WTC11 (cell line): Measurements from ENCODE around the gene GPR137B. TPM values are rescaled to one million over a fixed set of nuclear protein-coding genes. Genes with fewer than 3 reads are reported as not detected.

Experiments
- ATAC-seq: fragments of 200-7000 bp; cut with Tn5 transposase; 2 replicates; pipeline ENCODE4 v1.10.0; 2021; ENCODE audit warnings: mild to moderate bottlenecking, moderate library complexity
- CTCF ChIA-PET: fragments of 300-600 bp; sonication (Branson Sonifier 250); formaldehyde crosslinking; loops from one replicate; lab custom pipeline; 2021; ENCODE audit warnings: antibody characterized with exemption; lab: Charles Lee
- POLR2A ChIA-PET: fragments of 350-600 bp; sonication (Branson Sonifier 250); formaldehyde crosslinking; loops from one replicate; lab custom pipeline; 2021; ENCODE audit warnings: antibody characterized with exemption; lab: Charles Lee
- DNase-seq: peaks from one replicate; pipeline ENCODE4 v3.0.0; 2021; ENCODE audit warnings: low spot score
- H3K27ac Mint-ChIP-seq: 2 replicates; pipeline ENCODE4 v1.8.0; 2021; ENCODE audit warnings: mixed read lengths
- H3K27me3 Mint-ChIP-seq: 2 replicates; pipeline ENCODE4 v1.8.0; 2021; ENCODE audit warnings: low read depth, mild to moderate bottlenecking, moderate library complexity, mixed read lengths
- H3K36me3 Mint-ChIP-seq: 2 replicates; pipeline ENCODE4 v1.8.0; 2021; ENCODE audit warnings: mixed read lengths
- H3K4me1 Mint-ChIP-seq: 2 replicates; pipeline ENCODE4 v1.8.0; 2022; ENCODE audit warnings: mixed read lengths
- H3K4me3 Mint-ChIP-seq: 2 replicates; pipeline ENCODE4 v1.8.0; 2021; ENCODE audit warnings: mild to moderate bottlenecking, moderate library complexity, mixed read lengths
- H3K9me3 Mint-ChIP-seq: 2 replicates; pipeline ENCODE4 v1.8.0; 2021; ENCODE audit warnings: mixed read lengths
- CDX4 ChIP-seq: fragments of 250-450 bp; sonication (Bioruptor Pico); IDR thresholded peaks from 2 replicates; pipeline ENCODE4 v1.9.0; 2021; ENCODE audit warnings: moderate library complexity, mild to moderate bottlenecking, inconsistent platforms, borderline replicate concordance
- CREM ChIP-seq: sonication (generic); formaldehyde crosslinking; IDR thresholded peaks from 2 replicates; pipeline ENCODE4 v1.8.1; 2022; ENCODE audit warnings: mild to moderate bottlenecking, missing genetic modification reagents, moderate library complexity
- E2F1 ChIP-seq: sonication (generic); formaldehyde crosslinking; IDR thresholded peaks from 2 replicates; pipeline ENCODE4 v1.8.0; 2022; ENCODE audit warnings: mild to moderate bottlenecking, missing genetic modification reagents
- ETV6 ChIP-seq: sonication (generic); formaldehyde crosslinking; IDR thresholded peaks from 2 replicates; pipeline ENCODE4 v1.8.1; 2022; ENCODE audit warnings: mild to moderate bottlenecking, missing genetic modification reagents
- FOXK1 ChIP-seq: sonication (generic); formaldehyde crosslinking; IDR thresholded peaks from 2 replicates; pipeline ENCODE4 v1.8.0; 2022; ENCODE audit warnings: mild to moderate bottlenecking, moderate library complexity, missing genetic modification reagents
- GRHL2 ChIP-seq: fragments of 250-450 bp; sonication (Bioruptor Pico); IDR thresholded peaks from 2 replicates; pipeline ENCODE4 v1.8.0; 2022; ENCODE audit warnings: mild to moderate bottlenecking, moderate library complexity; ENCODE audit not compliant: insufficient replicate concordance, severe bottlenecking
- NFYB ChIP-seq: sonication (generic); formaldehyde crosslinking; conservative IDR thresholded peaks from 2 replicates; pipeline ENCODE4 v1.8.0; 2022; ENCODE audit warnings: low read depth, missing genetic modification reagents
- PREB ChIP-seq: sonication (generic); formaldehyde crosslinking; IDR thresholded peaks from 2 replicates; pipeline ENCODE4 v1.8.1; 2022; ENCODE audit warnings: mild to moderate bottlenecking, missing genetic modification reagents, moderate library complexity, borderline replicate concordance
- SOX15 ChIP-seq: fragments of 250-450 bp; sonication (Bioruptor Pico); IDR thresholded peaks from 2 replicates; pipeline ENCODE4 v1.9.0; 2021; ENCODE audit warnings: mild to moderate bottlenecking
- TEAD4 ChIP-seq: sonication (generic); formaldehyde crosslinking; IDR thresholded peaks from 2 replicates; pipeline ENCODE4 v1.8.0; 2022; ENCODE audit warnings: mild to moderate bottlenecking, missing genetic modification reagents
- USF2 ChIP-seq: sonication (generic); formaldehyde crosslinking; IDR thresholded peaks from 2 replicates; pipeline ENCODE4 v1.8.1; 2023; ENCODE audit warnings: mild to moderate bottlenecking, missing genetic modification reagents, moderate library complexity
- ZNF219 ChIP-seq: sonication (generic); formaldehyde crosslinking; IDR thresholded peaks from 2 replicates; pipeline ENCODE4 v1.8.0; 2023; ENCODE audit warnings: missing genetic modification reagents, mild to moderate bottlenecking, borderline replicate concordance
- ZNF281 ChIP-seq: sonication (generic); formaldehyde crosslinking; IDR thresholded peaks from 2 replicates; pipeline ENCODE4 v1.8.0; 2023; ENCODE audit warnings: mild to moderate bottlenecking, missing genetic modification reagents
- ZNF317 ChIP-seq: sonication (generic); formaldehyde crosslinking; IDR thresholded peaks from 2 replicates; pipeline ENCODE4 v1.8.1; 2023; ENCODE audit warnings: low read depth, mild to moderate bottlenecking, moderate library complexity, missing genetic modification reagents, borderline replicate concordance
- ZNF416 ChIP-seq: fragments of 250-450 bp; sonication (Bioruptor Pico); IDR thresholded peaks from 2 replicates; pipeline ENCODE4 v1.9.0; 2021; ENCODE audit warnings: mild to moderate bottlenecking, inconsistent platforms
- ZNF423 ChIP-seq: fragments of 250-450 bp; sonication (Bioruptor Pico); IDR thresholded peaks from 2 replicates; pipeline ENCODE4 v2.1.2; 2022; ENCODE audit warnings: mild to moderate bottlenecking, moderate library complexity
- ZNF532 ChIP-seq: fragments of 250-450 bp; sonication (Bioruptor Pico); IDR thresholded peaks from 2 replicates; pipeline ENCODE4 v1.9.0; 2021; ENCODE audit warnings: mild to moderate bottlenecking, borderline replicate concordance
- ZSCAN18 ChIP-seq: fragments of 250-450 bp; sonication (Bioruptor Pico); IDR thresholded peaks from 2 replicates; pipeline ENCODE4 v2.1.2; 2022; ENCODE audit warnings: mild to moderate bottlenecking, moderate library complexity
- total RNA-seq: library from RNA; stranded (reverse); gene quantifications from 3 replicates; pipeline ENCODE4 v1.2.3, GENCODE V29; 2021

Gene GPR137B
- total RNA-seq, 1 experiment from 2014 or later = 6.3 TPM

- Mint-ChIP-seq H3K4me3 (no peak overlapping the region), H3K9me3 (peaks cover 17% of the 10 kb centered on the region), H3K36me3 (peaks cover 6% of the 10 kb centered on the region), H3K27ac (no peak overlapping the region), H3K4me1 (peaks cover 9% of the 10 kb centered on the region), H3K27me3 (peaks cover 3% of the 10 kb centered on the region; the same call in 1 of the 2 replicates)
- TF ChIP-seq PREB (CRISPR knock-in tag) = no peak
- no peak for TF ChIP-seq E2F1 (CRISPR knock-in tag)
- TF ChIP-seq FOXK1 (CRISPR knock-in tag) = no peak
- DNase-seq (no peak), ATAC-seq (no peak)
- CTCF ChIA-PET = no interaction called here
- POLR2A ChIA-PET = no interaction called here
Observed at GRCh38 chr1:236098267-236098666, 44.1 kb upstream of the GPR137B start.

GRCh38 chr1:236099355-236099974 is 42.9 kb upstream of the GPR137B start:
- Mint-ChIP-seq H3K27ac (no peak overlapping the region), H3K4me1 (peaks cover 17% of the 10 kb centered on the region), H3K4me3 (no peak overlapping the region), H3K27me3 (peaks cover 6% of the 10 kb centered on the region; the same call in 1 of the 2 replicates), H3K36me3 (peaks cover 6% of the 10 kb centered on the region), H3K9me3 (peaks cover 17% of the 10 kb centered on the region)
- DNase-seq = no peak
- no peak for ATAC-seq
- CTCF ChIA-PET = interaction anchor here (0.6 kb wide), 1 partner anchor 543 kb away, joined by 5 read pairs; no protein-coding TSS in a partner anchor
- POLR2A ChIA-PET = no interaction called here
- TF ChIP-seq CREM (CRISPR knock-in tag) = no peak
- TF ChIP-seq ETV6 (CRISPR knock-in tag) = no peak
- TF ChIP-seq USF2 (CRISPR knock-in tag) = no peak
- no peak for TF ChIP-seq ZNF317
- TF ChIP-seq CDX4 (CRISPR knock-in tag) = no peak
- TF ChIP-seq ZNF416 (CRISPR knock-in tag) = no peak
- no peak for TF ChIP-seq NFYB (CRISPR knock-in tag)
- no peak for TF ChIP-seq ZNF219 (CRISPR knock-in tag)
- no peak for TF ChIP-seq SOX15 (CRISPR knock-in tag)

- peaks cover 6% of the 10 kb centered on the region; the same call in 1 of the 2 replicates for H3K27me3 Mint-ChIP-seq
- DNase-seq = no peak
- no peak overlapping the region for H3K27ac Mint-ChIP-seq
- ATAC-seq = no peak
- POLR2A ChIA-PET = no interaction called here
- H3K36me3 Mint-ChIP-seq = peaks cover 6% of the 10 kb centered on the region
- H3K4me3 Mint-ChIP-seq = no peak overlapping the region
- peaks cover 14% of the 10 kb centered on the region for H3K4me1 Mint-ChIP-seq
- CTCF ChIA-PET = no interaction called here
- H3K9me3 Mint-ChIP-seq = peaks cover 9% of the 10 kb centered on the region
- TF ChIP-seq ZNF532 (CRISPR knock-in tag) (no peak), ZSCAN18 (no peak), ZNF281 (CRISPR knock-in tag) (no peak), ZNF423 (no peak), SOX15 (CRISPR knock-in tag) (no peak), GRHL2 (CRISPR knock-in tag) (no peak), ETV6 (CRISPR knock-in tag) (no peak), ZNF416 (CRISPR knock-in tag) (no peak), TEAD4 (no peak)
Observed at GRCh38 chr1:236100799-236101198, 41.5 kb upstream of the GPR137B start.
